ENCODE measurements around the gene KLHL22.

DNA sequence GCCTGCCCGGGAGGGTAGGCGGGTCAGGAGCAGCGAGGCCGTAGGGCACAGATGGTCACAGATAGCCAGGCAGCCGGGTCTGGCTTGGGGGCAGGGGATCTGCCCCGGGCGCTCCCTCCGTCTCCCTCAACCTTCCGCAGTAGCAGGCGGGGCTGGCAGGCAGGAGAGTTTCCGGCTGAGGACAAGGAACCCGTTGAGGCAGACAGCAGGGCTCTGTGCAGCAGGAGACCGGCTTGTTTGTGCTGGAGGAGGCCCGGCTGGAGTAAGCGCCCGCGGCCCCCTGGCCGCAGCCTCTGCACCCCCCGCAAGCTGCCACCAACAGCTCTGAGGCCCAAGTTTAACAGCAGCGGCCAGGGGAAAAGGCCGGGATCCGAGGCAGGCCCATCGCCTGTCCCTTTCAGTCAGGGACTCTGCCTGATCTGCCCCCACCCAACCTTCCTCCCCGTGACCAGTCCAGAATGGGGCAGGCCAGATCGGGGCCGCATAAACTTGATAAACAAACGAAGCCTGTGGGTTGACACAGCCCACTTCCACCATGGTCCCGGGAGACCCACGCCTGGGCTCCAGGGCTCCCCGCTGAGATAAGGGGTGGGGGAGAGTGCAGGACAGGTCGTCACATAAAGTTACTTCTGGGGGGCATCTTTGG lies 71.6 kb downstream of the KLHL22 start:
- TF ChIP-seq, protein P1, sequence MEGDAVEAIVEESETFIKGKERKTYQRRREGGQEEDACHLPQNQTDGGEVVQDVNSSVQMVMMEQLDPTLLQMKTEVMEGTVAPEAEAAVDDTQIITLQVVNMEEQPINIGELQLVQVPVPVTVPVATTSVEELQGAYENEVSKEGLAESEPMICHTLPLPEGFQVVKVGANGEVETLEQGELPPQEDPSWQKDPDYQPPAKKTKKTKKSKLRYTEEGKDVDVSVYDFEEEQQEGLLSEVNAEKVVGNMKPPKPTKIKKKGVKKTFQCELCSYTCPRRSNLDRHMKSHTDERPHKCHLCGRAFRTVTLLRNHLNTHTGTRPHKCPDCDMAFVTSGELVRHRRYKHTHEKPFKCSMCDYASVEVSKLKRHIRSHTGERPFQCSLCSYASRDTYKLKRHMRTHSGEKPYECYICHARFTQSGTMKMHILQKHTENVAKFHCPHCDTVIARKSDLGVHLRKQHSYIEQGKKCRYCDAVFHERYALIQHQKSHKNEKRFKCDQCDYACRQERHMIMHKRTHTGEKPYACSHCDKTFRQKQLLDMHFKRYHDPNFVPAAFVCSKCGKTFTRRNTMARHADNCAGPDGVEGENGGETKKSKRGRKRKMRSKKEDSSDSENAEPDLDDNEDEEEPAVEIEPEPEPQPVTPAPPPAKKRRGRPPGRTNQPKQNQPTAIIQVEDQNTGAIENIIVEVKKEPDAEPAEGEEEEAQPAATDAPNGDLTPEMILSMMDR (conservative IDR thresholded peaks at IDR 0.05; ENCODE audit: low read depth, low read length) = no peak
- TF ChIP-seq EZH2 (IDR thresholded peaks at IDR 0.05; ENCODE audit: low read length, unreplicated experiment) = no peak
- no peak for TF ChIP-seq EZH2phosphoT487 (IDR thresholded peaks at IDR 0.05; ENCODE audit: borderline replicate concordance, low read length)

Measured in PC-3 (cell line).